Body of pancreas (tissue), 4 donors: ENCODE measurements around the gene CACYBP.

Source experiments
- CTCF ChIP-seq, 7 experiments: fragments of 450-650 bp in 4 of 7; fragments of 200-600 bp in 3 of 7; sonication (generic) in 3 of 7; IDR thresholded peaks; one replicate each; pipeline ENCODE4 v1.5.1; 2016 to 2019; ENCODE audit warnings: antibody characterized with exemption in 7 of 7
- POLR2A ChIP-seq, 3 donors: fragments of 450-650 bp; IDR thresholded peaks; one replicate each; pipeline ENCODE4 v1.6.1; 2016; ENCODE audit warnings: antibody characterized with exemption in 3 of 3, mild to moderate bottlenecking in 2 of 3

GRCh38 chr1:174953285-174954072 is 46.3 kb upstream of the CACYBP start:
- TF ChIP-seq POLR2A (IDR thresholded peaks at IDR 0.05) (no peak), CTCF (IDR thresholded peaks at IDR 0.05) (no peak)
